ENCODE data around the gene ALKBH8. TPM values are rescaled to one million over a fixed set of nuclear protein-coding genes. Genes with fewer than 3 reads are reported as not detected.
"Not testable (repeated sequence)": the region's sequence is repeated elsewhere in the genome, so short reads cannot be mapped to it uniquely, and the experiment has no call there.

ALKBH8 gene
- total RNA-seq, 1 experiment from 2014 or later: 6.8 TPM

GRCh38 chr11:107538239-107538638 is 27.3 kb downstream of the ALKBH8 start:
- H3K27me3 Mint-ChIP-seq (ENCODE audit: unreplicated experiment): no peaks in the 10 kb centered on the region
- no peak overlapping the region for H3K27ac Mint-ChIP-seq (ENCODE audit: unreplicated experiment)
- no peaks in the 10 kb centered on the region for H3K4me1 Mint-ChIP-seq (ENCODE audit: low read depth, unreplicated experiment)
- CTCF ChIA-PET: no interaction called here
- no peaks in the 10 kb centered on the region for H3K36me3 Mint-ChIP-seq (ENCODE audit: insufficient read depth, unreplicated experiment)
- intact Hi-C loops (cut with micrococcal nuclease; ENCODE audit: unreplicated experiment): no loop called here
- H3K9me3 Mint-ChIP-seq (ENCODE audit: low read depth, unreplicated experiment): no peaks in the 10 kb centered on the region
- no peak for DNase-seq
- TF ChIP-seq CTCF (IDR thresholded peaks at IDR 0.05; ENCODE audit: unreplicated experiment): no peak
- H3K4me3 Mint-ChIP-seq (ENCODE audit: low read depth, unreplicated experiment): no peak overlapping the region
- no TSS peak for BruUV-seq (replicated peaks)

- H3K27ac Mint-ChIP-seq (ENCODE audit: unreplicated experiment); H3K4me3 Mint-ChIP-seq (ENCODE audit: low read depth, unreplicated experiment); CTCF ChIA-PET; H3K36me3 Mint-ChIP-seq (ENCODE audit: insufficient read depth, unreplicated experiment); H3K9me3 Mint-ChIP-seq (ENCODE audit: low read depth, unreplicated experiment); BruUV-seq (replicated peaks); H3K27me3 Mint-ChIP-seq (ENCODE audit: unreplicated experiment); DNase-seq; H3K4me1 Mint-ChIP-seq (ENCODE audit: low read depth, unreplicated experiment); intact Hi-C loops (cut with micrococcal nuclease; ENCODE audit: unreplicated experiment): not testable (repeated sequence)
Measured at GRCh38 chr11:107537155-107537554, 28.4 kb downstream of the ALKBH8 start.

- no TSS peak for BruUV-seq (replicated peaks)
- intact Hi-C loops (cut with micrococcal nuclease; ENCODE audit: unreplicated experiment): no loop called here
Measured at GRCh38 chr11:107526197-107526596, 39.3 kb downstream of the ALKBH8 start.

GRCh38 chr11:107508858-107509244 is 56.7 kb downstream of the ALKBH8 start:
- Mint-ChIP-seq H3K27me3 (ENCODE audit: unreplicated experiment) (no peaks in the 10 kb centered on the region), H3K4me3 (ENCODE audit: low read depth, unreplicated experiment) (no peak overlapping the region), H3K9me3 (ENCODE audit: low read depth, unreplicated experiment) (no peaks in the 10 kb centered on the region), H3K4me1 (ENCODE audit: low read depth, unreplicated experiment) (no peaks in the 10 kb centered on the region), H3K27ac (ENCODE audit: unreplicated experiment) (no peak overlapping the region), H3K36me3 (ENCODE audit: insufficient read depth, unreplicated experiment) (no peaks in the 10 kb centered on the region)
- no TSS peak for BruUV-seq (replicated peaks)
- intact Hi-C loops (cut with micrococcal nuclease; ENCODE audit: unreplicated experiment): no loop called here
- CTCF ChIA-PET: no interaction called here
- no peak for TF ChIP-seq CTCF (IDR thresholded peaks at IDR 0.05; ENCODE audit: unreplicated experiment)
- no peak for DNase-seq

More at GRCh38 chr11:107526197-107526596, 39.3 kb downstream of the ALKBH8 start:
- Mint-ChIP-seq H3K4me1 (ENCODE audit: low read depth, unreplicated experiment) (no peaks in the 10 kb centered on the region), H3K9me3 (ENCODE audit: low read depth, unreplicated experiment) (no peaks in the 10 kb centered on the region), H3K27me3 (ENCODE audit: unreplicated experiment) (no peaks in the 10 kb centered on the region), H3K27ac (ENCODE audit: unreplicated experiment) (no peak overlapping the region), H3K4me3 (ENCODE audit: low read depth, unreplicated experiment) (no peak overlapping the region), H3K36me3 (ENCODE audit: insufficient read depth, unreplicated experiment) (no peaks in the 10 kb centered on the region)
- CTCF ChIA-PET: no interaction called here
- TF ChIP-seq CTCF (IDR thresholded peaks at IDR 0.05; ENCODE audit: unreplicated experiment): no peak
- no peak for DNase-seq

GRCh38 chr11:107508201-107508857 is 57.2 kb downstream of the ALKBH8 start:
- intact Hi-C loops (cut with micrococcal nuclease; ENCODE audit: unreplicated experiment): no loop called here
- CTCF ChIA-PET: no interaction called here
- no peaks in the 10 kb centered on the region for H3K4me1 Mint-ChIP-seq (ENCODE audit: low read depth, unreplicated experiment)
- no peaks in the 10 kb centered on the region for H3K27me3 Mint-ChIP-seq (ENCODE audit: unreplicated experiment)
- no peak overlapping the region for H3K4me3 Mint-ChIP-seq (ENCODE audit: low read depth, unreplicated experiment)
- H3K9me3 Mint-ChIP-seq (ENCODE audit: low read depth, unreplicated experiment): no peaks in the 10 kb centered on the region
- no peak for TF ChIP-seq CTCF (IDR thresholded peaks at IDR 0.05; ENCODE audit: unreplicated experiment)
- H3K27ac Mint-ChIP-seq (ENCODE audit: unreplicated experiment): no peak overlapping the region
- no peaks in the 10 kb centered on the region for H3K36me3 Mint-ChIP-seq (ENCODE audit: insufficient read depth, unreplicated experiment)
- DNase-seq: no peak
- BruUV-seq (replicated peaks): no TSS peak

Data from Calu3 (cell line).